ENCODE measurements around the gene TSNAX.
"Not testable (repeated sequence)": the region's sequence is repeated elsewhere in the genome, so short reads cannot be mapped to it uniquely, and the experiment has no call there.

The TSNAX gene, protein sequence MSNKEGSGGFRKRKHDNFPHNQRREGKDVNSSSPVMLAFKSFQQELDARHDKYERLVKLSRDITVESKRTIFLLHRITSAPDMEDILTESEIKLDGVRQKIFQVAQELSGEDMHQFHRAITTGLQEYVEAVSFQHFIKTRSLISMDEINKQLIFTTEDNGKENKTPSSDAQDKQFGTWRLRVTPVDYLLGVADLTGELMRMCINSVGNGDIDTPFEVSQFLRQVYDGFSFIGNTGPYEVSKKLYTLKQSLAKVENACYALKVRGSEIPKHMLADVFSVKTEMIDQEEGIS

DNA sequence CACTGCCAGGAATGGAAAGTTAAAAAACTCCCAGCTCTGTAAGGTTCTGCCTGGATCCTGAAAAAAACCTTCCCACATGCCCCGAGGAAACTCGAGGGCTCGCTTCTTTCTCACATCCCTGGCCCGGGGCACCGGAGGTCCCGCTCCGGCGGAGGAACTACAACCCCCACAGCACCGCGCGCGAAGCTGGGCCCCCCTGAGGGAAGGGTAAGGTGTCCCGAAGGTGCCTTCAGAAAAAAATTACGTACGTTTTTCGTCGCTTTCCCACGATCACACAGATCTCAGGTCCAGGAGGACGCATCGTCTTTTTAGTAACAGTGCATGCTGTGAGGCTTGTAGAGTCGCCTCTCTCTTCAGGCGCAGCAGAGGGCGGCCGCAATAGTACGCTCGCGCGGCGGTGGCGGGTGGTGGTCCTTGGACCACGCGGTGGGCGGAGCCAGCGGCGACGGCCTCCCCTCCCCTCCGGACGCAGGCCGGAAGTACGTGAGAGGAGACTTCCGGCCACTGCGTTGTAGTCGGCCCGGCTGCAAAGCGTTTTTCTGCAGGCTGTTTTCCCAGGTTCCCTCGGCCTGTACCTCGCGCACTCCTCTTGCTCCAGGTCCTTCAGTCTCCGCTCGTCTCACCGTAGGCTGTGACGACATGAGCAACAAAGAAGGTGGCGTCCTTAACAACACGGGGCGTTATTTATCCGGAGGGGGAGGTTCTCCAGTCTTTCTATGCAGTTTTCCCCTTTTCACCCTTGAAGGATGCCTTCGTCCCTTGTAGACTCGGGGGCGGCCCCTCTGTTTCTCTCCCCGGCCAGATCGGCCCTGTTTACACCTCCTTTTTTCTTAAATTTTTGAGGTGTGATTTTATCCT, at the start of gene TSNAX:
Gene TSNAX (plus strand): TSS at position 498 of the 858 bp plus-strand sequence. CDS start 142 bp downstream, at position 640.
- peak; percentile 75 for DNase-seq (ENCODE audit: low read depth, low spot score)

DNA sequence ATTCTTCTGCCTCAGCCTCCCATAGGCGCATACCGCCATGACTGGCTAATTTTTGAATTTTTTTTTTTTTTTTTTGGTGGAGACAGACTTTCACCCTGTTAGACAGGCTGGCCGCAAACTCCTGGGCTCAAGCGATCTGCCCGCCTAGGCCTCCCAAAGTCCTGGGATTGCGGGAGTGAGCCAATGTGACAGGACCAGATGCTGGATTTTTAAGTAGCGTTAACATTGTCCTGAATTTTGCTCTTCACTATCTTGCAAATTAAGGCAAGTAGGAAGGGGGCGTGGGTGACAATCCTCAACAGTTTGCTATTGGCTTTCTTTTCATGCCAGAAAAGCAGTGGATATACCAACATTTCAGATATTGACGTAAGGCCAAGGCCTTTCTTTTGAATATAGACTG, 49.7 kb upstream of the TSNAX start:
- DNase-seq (ENCODE audit: low read depth, low spot score): no peak

DNA sequence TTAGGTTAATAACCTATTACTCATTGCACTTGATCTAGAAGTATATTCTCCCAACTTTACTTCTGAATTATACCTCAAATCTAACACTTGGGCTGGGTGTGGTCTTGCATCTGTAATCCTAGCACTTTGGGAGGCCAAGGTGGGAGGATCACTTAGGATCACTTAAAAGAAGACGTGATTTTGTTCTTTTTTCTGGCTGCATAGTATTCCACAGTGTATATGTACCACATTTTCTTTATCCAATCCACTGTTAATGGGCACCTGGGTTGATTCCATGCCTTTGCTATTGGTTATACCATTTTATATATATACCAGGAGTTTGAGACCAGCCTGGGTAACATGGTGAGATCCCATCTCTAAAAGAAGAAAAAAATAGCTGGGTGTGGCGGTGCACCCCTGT, 48.5 kb upstream of the TSNAX start:
- DNase-seq (ENCODE audit: low read depth, low spot score): no peak

DNA sequence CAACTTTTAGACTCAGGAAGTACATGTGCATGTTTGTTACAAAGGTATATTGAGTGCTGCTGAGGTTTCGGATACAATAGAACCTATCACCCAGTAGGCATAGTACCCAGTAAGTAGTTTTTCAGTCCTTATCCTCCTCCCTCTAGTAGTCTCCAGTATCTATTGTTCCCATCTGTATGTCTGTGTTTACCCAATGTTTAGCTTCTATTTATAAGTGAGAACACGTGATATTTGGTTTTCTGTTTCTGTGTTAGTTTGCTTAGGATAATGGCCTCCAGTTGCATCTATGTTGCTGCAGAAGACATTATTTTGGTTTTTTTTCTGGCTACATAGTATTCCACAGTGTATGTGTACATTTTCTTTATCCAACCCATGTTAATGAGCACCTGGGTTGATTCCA, 47.2 kb upstream of the TSNAX start:
- no peak for DNase-seq (ENCODE audit: low read depth, low spot score)

DNA sequence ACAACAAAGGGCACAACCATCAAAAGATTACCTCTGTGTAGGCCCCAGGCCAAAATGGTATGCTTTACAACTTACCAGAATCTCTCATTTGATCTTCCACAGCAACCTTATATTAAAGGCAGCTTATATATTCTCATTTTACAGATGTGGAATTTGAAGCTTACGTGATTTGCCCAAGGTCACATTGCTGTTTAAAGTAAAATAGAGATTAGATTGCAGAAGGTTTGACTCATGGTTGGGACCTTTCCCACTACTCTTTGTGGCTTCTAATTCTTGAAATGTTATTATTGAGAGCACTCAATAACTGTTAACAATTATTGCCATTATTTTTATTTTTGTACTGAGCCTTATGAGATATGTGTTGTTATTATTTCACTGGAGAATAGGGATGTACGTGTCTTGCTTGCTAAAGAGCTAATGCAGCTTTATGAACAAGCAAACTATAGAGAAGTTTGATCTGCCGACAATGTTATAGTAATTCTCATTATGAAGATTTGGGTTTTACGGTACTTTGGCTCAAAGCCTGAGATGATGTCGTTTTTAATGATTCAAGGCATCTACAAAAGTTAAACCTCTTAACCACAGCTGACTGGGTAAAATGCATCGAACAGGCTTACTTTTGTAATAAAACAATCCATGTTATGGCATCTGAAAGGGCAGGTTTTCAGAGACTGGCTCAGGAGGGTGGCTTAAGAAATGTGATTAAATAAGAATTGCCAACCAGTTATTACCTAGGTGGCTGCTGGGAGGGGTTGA, 43.3 kb upstream of the TSNAX start:
- DNase-seq (ENCODE audit: low read depth, low spot score): no peak

DNA sequence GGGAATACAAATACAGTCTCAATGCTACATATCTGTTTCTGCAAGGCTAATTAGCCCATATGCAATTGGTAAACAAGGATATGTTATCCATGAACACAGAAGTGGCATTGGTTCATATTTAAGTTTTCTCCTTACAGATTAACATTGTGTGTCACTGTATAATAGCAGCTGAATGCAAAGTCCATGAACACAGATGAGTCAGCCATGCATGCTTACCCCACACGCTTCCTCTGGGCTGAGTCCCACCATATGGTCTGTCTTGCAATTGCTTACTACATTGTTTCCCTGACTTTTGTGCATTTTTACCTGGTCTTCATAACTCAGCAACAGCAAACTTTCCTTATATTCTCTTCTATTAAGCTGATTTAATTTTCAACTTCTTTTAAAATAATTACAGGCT, 41.5 kb upstream of the TSNAX start:
- no peak for DNase-seq (ENCODE audit: low read depth, low spot score)

DNA sequence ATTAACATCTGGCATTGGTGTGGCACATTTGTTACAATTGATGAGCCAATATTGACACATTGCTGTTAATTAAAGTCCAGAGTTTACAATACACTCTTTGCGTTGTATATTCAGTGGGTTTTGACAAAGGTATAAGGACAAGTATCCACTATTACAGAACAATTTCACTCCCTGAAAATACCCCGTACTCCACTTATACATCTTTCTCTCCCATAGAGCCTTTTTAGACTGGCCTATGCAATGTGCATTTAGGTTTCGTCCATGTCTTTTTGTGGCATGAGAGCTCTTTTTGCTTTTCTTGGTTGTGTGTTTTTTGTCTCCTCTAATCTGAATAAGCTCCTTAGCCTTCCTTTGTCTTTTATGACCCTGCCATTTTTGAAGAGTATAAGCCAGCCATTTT, 40.6 kb upstream of the TSNAX start:
- DNase-seq (ENCODE audit: low read depth, low spot score): no peak

DNA sequence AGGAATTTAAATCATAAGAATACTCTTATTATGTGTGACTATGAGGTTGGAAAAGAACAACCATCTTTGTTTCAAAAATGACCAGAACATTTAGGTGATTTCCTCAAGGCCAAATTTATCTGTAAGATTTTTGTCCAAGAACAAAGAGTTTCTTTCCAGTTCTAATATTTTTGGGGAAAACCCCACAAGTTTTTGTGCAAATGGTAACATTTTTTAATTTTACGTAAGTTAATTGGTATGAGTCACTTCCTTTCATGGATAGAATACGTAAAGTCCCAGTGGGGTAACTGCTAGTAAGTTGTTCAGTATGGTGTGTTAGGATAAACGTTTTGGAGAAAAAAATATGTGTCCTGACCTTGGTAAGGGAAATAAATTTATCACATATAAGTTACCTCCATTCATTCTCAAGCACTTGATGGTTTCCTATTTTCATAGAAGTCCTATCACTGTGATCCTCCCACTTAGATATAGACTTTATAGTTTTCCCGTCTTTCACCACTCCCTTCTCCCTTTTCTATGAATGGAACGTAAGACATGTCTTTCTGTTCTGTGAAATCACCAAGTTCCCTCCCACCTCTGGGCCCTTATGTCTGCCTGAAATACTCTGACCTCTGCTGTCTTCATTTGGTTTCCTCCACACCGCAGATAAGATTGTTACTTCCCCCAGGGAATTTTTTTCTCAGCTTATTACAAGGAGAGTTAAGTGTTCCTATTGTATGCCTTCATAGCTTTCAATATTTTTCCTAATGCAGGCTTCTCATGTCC, 34.9 kb upstream of the TSNAX start:
- DNase-seq (ENCODE audit: low read depth, low spot score): no peak

DNA sequence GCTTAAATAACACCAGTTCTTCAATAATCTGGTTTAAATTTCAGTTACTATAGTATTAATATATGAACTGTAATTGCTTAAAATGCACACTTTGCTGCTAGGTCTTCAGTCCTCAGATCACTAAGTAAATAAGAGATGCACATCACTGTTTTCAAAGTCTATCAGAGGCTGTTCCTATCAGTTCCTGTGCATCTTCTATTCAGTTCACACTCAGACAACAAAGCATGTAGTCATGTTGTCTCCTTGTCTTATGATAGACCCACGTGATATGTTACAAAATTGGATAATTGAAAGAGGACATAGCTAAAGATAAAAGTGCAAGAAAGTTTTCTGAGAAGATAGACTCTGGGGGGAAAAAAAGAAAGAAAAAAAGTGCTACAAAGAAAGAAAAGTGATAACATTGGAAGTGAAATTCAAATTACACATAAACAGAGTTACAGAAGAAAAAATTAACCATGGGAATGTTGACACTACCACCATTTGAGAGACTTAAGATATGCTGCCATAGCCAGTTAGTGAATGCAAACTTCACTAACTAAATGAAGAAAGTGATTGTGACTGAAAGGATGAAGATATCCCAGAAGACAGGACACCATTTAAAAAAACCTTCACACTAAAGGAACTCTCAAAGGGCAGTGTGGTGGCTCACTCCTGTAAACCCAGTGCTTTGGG, 33.9 kb upstream of the TSNAX start:
- no peak for DNase-seq (ENCODE audit: low read depth, low spot score)

DNA sequence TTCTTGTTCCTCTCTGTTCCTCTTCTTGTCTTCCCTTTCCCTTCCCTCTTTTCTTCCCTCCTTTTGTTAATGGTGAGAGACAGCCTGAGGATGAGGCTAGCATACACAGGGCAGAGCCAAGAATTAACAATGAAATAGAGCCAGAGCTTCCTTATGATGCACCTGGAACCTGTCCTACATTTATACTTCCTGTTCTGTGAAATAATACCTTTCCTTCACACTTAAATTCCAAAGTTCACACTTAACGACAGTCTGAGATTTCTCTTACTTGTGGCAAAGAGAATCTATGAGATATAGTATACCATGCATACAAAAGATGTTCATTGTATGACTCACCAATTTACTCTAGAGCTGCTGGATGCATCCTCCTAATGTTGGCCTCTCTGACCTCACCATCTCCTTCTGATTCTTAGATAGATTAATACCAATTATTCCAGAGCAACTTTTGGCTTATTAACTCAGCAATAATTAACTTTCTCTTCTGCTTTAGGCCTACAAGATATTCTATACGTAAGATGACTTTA, 30.8 kb upstream of the TSNAX start:
- DNase-seq (ENCODE audit: low read depth, low spot score): no peak

DNA sequence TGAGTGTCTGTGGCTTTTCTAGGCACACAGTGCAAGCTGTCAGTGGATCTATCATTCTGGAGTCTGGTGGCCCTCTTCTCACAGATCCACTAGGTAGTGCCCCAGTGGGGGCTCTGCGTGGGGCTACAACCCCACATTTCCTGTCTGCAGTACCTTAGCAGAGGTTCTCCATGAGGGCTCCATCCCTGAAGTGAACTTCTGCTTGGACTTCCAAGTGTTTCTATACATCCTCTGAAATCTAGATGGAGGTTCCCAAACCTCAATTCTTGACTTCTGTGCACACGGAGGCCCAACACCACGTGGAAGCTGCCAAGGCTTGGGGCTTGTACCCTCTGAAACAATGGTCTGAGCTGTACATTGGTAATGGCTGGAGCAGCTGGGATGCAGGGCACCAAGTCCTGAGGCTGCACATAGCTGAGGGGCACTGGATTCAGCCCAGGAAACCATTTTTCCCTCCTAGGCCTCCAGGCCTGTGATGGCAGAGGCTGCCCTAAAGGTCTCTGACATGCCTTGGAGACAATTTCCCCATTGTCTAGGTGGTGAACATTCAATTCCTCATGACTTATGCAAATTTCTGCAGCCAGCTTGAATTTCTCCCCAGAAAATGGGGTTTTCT, 29.2 kb upstream of the TSNAX start:
- DNase-seq (ENCODE audit: low read depth, low spot score): no peak

DNA sequence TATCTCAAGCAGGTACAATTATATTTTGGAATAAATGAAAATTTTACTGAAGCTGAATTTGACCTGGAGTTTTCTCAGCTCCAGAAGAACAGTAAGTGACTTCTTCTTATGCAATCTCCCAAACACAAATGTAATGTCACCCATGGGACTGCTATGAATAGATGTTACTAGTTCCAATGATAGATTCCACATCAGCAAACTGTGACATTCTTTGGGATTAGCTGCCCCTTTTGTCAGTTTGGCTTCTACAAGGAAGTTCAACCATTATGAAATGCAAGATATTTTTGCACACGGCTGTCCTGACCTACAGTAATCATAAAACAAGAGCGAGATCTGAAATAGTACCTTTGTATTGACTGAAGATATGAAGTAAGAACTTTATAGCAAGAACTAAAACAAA, 27.8 kb upstream of the TSNAX start:
- DNase-seq (ENCODE audit: low read depth, low spot score): no peak

DNA sequence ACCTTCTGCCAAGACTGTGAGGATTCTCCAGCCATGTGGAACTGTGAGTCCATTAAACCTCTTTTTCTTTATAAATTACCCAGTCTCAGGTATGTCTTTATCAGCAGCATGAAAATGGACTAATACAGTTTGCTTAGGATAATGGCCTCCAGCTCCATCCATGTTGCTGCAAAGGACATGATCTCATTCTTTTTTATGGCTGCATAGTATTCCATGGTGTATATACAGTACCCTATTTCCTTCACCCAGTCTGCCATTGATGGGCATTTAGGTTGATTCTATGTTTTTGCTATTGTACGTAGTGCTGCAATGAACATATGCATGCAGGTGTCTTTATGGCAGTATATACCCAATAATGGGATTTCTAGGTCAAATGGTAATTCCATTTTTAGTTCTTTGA, 25.3 kb upstream of the TSNAX start:
- DNase-seq (ENCODE audit: low read depth, low spot score): not testable (repeated sequence)

DNA sequence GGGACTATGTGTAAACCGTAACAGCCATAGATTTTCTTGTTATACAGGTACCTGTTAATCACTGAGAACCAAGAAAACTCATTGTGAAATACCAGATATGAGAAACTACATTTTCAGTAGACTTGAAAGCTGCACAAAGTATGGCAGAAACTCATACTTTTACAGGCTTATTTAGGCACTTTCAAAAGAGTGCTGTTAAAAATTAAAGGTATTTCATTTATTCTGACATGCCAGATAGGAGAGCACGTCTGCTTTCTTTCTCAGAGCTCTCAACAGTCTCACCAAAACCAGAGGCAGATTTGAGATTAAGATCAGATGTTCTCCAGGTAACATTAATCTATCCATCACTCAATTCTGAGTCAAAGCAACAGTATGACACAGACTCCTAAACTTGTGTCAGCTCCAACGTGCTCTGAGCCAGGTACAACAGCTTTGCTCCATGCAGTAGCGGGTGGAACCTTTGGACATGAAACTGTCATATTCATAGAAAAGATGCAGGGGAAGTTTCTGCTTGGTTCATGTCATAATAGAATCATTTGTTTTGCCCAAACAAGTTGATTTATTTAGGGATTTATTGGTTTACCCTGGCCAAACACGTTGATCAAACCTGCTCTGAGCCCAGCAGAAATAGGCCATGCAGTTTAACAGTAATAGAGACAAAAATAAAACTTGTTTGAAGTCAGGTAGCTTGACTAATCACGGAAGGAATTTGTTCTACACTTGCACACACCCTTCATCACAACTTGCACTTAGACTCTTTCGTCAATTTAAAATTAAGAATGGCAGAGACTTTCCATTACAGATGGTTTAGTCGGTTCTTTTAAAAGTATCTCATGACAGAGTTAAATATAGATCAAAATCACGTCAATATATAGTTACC, 20.8 kb upstream of the TSNAX start:
- no peak for DNase-seq (ENCODE audit: low read depth, low spot score)

DNA sequence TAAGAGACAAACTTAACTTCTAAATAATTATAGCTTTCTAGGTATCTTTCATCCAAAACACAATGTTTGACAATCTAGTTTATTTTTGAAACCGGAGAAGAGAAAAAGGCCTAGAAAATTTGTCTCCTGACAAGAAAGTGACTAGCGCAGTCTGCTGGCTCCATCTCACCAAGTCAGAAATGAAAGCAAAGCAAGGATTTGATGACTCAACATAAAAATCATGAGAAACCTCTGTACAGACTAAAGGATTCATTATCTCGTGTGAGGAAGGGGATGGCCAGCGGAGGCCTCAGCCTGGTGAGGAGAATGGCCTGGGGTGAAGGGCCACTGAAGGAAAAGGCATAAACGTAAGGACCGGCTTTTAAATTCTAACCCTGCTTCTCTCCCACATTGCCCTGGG, 20.0 kb upstream of the TSNAX start:
- DNase-seq (ENCODE audit: low read depth, low spot score): no peak

DNA sequence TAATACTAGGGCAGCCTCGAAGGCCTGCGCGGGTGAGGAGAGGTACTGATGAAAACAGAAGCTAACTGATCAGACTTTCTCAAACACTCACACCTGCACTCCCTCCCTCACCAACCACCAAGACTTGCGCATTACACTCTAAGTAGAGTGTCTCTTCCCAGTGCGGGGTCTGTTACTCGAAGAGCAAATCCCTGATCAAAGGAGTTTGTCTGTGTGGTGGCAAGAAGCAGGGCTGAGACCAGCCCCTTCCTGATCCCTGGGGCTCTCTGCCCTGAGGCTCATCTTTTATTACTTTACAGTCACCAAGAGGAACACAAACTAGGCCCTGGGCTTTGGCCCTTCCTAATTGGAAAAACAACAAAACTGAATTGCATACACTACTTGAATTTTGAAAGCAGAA, 19.5 kb upstream of the TSNAX start:
- no peak for DNase-seq (ENCODE audit: low read depth, low spot score)

DNA sequence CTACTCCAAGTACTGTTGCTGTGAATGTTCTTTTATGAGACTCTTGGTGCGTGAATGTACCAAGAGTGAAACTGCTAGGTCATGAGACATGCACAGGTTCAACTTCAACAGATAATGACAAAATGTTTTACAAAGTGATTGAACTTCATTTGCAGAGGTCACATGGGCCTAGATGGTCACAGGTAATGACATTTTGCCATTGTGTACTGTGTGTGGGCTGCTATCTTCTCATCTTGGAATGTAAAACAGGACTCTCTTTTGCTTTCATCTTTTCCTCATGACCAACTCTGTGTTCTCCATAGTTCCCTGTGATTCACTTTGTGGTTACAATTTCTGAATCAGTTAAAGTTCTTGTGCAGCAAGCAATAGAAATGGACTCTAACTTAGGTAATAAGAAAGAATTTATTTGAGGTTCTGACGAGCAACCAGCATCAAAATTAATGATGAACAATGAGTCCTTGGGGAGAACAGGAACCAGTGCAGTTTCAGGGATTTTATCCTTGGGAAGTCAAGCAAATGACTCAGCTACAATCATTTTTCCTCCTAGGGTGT, 16.2 kb upstream of the TSNAX start:
- no peak for DNase-seq (ENCODE audit: low read depth, low spot score)

DNA sequence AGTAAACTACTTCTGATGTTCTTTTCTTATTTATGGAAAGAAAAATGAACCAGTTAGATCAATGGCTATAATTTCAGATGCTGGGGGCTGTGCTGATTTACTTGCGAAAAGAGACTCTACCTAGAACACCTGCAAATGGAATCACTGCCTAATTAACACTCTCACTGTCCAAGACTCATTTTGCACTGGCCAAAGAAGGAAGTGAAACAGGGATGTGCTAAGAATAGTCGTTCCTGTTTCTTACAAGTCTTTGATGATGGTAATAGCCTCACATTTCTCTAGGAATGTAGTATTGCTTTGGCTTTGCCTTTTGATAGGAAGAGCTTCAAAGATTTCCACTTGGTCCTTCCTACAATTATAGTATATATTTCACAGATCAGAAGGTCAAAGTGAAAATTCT, 12.7 kb upstream of the TSNAX start:
- no peak for DNase-seq (ENCODE audit: low read depth, low spot score)

DNA sequence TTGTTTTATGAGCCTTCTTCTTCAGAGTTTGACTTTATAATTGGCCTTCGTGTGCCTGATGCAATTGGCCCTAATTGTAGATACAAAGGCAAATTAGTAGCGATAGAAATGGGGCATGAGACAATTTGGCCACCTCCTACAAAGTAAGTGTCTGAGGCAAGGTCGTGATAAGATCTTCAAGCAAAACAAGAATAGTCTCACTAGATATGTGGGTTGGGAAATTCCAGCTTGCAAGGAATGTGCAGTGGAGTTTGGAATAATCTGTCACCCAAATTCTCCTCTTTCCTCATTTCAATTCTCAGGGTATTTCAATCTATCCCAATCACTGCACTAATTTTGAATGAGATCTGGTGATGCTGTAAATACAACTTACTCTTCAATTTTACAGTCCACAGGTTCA, 11.4 kb upstream of the TSNAX start:
- DNase-seq (ENCODE audit: low read depth, low spot score): no peak
